HepG2 (cell line): Measurements from ENCODE around the gene AAMP. TPM values are rescaled to one million over a fixed set of nuclear protein-coding genes. Genes with fewer than 3 reads are reported as not detected.

Experiments used
- LCORL ChIP-seq, 2 experiments: fragments of 450-650 bp in 1 of 2; sonication (generic) in 1 of 2; formaldehyde crosslinking in 1 of 2; IDR thresholded peaks; 2 replicates each; pipeline versions ENCODE4 v1.5.0 to v1.6.1; 2017 to 2020; ENCODE audit warnings: antibody characterized with exemption in 1 of 2, missing genetic modification reagents in 1 of 2
- NFYC ChIP-seq: IDR thresholded peaks from 2 replicates; pipeline ENCODE4 v1.6.1; 2016; ENCODE audit warnings: missing genetic modification reagents, missing compliant biosample characterization
- PHF21A ChIP-seq: sonication (generic); formaldehyde crosslinking; IDR thresholded peaks from 2 replicates; pipeline ENCODE4 v1.5.0; 2020; ENCODE audit warnings: mild to moderate bottlenecking, missing genetic modification reagents
- PPARG ChIP-seq: conservative IDR thresholded peaks from 2 replicates; pipeline ENCODE4 v1.6.1; 2016; ENCODE audit warnings: missing biosample characterization, missing genetic modification reagents
- REXO4 ChIP-seq: sonication (generic); formaldehyde crosslinking; IDR thresholded peaks from 2 replicates; pipeline ENCODE4 v1.8.0; 2022; ENCODE audit warnings: missing genetic modification reagents, mild to moderate bottlenecking, borderline replicate concordance
- ZMAT3 ChIP-seq: sonication (generic); formaldehyde crosslinking; conservative IDR thresholded peaks from 2 replicates; pipeline ENCODE4 v1.7.0; 2021; ENCODE audit warnings: missing genetic modification reagents
- ZNF232 ChIP-seq: sonication (generic); formaldehyde crosslinking; IDR thresholded peaks from 2 replicates; pipeline ENCODE4 v1.4.0; 2020; ENCODE audit warnings: missing genetic modification reagents, borderline replicate concordance
- polyA plus RNA-seq, 8 experiments: library from polyadenylated mRNA; depleted of rRNA in 3 of 8; stranded (reverse) in 7 of 8; unstranded in 1 of 8; fragments of >200 nt; fragmentation: Illumina TruSeq in 4 of 8; extraction: Trizol in 4 of 8; gene quantifications; 2 replicates each; pipeline versions ENCODE4 v1.2.1 to v1.2.3, GENCODE V29; 2011 to 2016; ENCODE audit warnings: low read depth in 4 of 8, missing spikeins in 1 of 8, mixed read lengths in 1 of 8; ENCODE audit not compliant: insufficient read depth in 1 of 8
- total RNA-seq, 5 experiments: library from RNA; depleted of rRNA; stranded (reverse); fragments of >200 nt; fragmentation: Illumina TruSeq; extraction: Trizol; gene quantifications; 2 replicates each; pipeline ENCODE4 v1.2.3, GENCODE V29; 2016; ENCODE audit warnings: low read depth in 1 of 5
- TF ChIP-seq, protein P1 (sequence below): sonication (generic); IDR thresholded peaks from 2 replicates; pipeline ENCODE4 v1.6.1; 2016; ENCODE audit warnings: low read depth, borderline replicate concordance
- TF ChIP-seq, protein P2 (sequence below): fragments of 450-650 bp; IDR thresholded peaks from 2 replicates; pipeline ENCODE4 v1.6.1; 2016
- TF ChIP-seq, protein P3 (sequence below): sonication (generic); formaldehyde crosslinking; conservative IDR thresholded peaks from 2 replicates; pipeline ENCODE4 v1.8.0; 2022; ENCODE audit warnings: mild to moderate bottlenecking, moderate library complexity, missing genetic modification reagents
- TF ChIP-seq, protein P4 (sequence below): sonication (generic); formaldehyde crosslinking; IDR thresholded peaks from 2 replicates; pipeline ENCODE4 v1.4.0; 2020; ENCODE audit warnings: missing genetic modification reagents, borderline replicate concordance
- TF ChIP-seq, protein P5 (sequence below): sonication (generic); formaldehyde crosslinking; IDR thresholded peaks from 2 replicates; pipeline ENCODE4 v1.9.0; 2021; ENCODE audit warnings: mild to moderate bottlenecking, missing genetic modification reagents
- TF ChIP-seq, protein P6 (sequence below): sonication (generic); formaldehyde crosslinking; IDR thresholded peaks from 2 replicates; pipeline ENCODE4 v1.8.0; 2023; ENCODE audit warnings: mild to moderate bottlenecking, missing genetic modification reagents

The AAMP gene
- total and polyA plus RNA-seq, 2 of the 13 experiments (the other 11 are each of a cell fraction or from before 2014, with no cell fraction given): 110 to 186 TPM

DNA sequence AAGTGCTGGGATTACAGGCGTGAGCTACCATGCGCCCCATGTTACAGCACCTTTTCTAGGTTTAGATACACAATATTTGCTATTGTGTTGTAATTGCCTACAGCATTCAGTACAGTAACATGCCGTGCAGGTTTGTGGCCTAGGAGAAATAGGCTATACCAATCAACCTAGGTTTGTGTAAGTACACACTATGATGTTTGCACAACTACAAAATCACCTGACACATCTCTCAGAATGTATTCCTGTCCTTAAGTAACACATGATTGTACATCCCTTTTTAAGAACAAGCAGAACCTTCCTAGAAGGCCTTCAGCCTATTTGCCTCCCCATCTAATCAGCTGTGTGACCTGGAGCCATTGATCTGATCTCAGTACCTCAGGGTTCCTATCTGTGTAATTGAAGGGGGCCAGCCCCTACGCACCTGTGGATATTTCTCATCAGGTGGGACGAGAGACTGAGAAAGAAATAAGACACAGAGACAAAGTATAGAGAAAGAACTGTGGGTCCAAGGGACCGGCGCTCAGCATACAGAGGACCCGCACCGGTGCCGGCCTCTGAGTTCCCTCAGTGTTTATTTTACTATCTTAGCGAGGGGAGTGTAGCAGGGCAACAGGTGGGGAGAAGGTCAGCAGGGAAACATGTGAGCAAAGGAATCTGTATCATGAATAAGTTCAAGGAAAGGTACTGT, 41.1 kb upstream of the AAMP start (continued):
- TF ChIP-seq, protein P1, sequence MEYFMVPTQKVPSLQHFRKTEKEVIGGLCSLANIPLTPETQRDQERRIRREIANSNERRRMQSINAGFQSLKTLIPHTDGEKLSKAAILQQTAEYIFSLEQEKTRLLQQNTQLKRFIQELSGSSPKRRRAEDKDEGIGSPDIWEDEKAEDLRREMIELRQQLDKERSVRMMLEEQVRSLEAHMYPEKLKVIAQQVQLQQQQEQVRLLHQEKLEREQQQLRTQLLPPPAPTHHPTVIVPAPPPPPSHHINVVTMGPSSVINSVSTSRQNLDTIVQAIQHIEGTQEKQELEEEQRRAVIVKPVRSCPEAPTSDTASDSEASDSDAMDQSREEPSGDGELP: peak; percentile 56; the same call in 1 of the 2 replicates
- TF ChIP-seq NFYC (CRISPR knock-in tag) (0 out of 2 replicates have a peak, but pooled peaks have one; percentile 15), ZNF232 (no peak), ZMAT3 (CRISPR knock-in tag) (0 out of 2 replicates have a peak, but pooled peaks have one; percentile 44), REXO4 (no peak), LCORL (IDR thresholded peaks at IDR 0.05) (no peak), LCORL (CRISPR knock-in tag; IDR thresholded peaks at IDR 0.05) (peak; percentile 9), PHF21A (CRISPR knock-in tag) (peak; percentile 14; the same call in 1 of the 2 replicates), PPARG (CRISPR knock-in tag) (peak; percentile 69)
- TF ChIP-seq, protein P2, sequence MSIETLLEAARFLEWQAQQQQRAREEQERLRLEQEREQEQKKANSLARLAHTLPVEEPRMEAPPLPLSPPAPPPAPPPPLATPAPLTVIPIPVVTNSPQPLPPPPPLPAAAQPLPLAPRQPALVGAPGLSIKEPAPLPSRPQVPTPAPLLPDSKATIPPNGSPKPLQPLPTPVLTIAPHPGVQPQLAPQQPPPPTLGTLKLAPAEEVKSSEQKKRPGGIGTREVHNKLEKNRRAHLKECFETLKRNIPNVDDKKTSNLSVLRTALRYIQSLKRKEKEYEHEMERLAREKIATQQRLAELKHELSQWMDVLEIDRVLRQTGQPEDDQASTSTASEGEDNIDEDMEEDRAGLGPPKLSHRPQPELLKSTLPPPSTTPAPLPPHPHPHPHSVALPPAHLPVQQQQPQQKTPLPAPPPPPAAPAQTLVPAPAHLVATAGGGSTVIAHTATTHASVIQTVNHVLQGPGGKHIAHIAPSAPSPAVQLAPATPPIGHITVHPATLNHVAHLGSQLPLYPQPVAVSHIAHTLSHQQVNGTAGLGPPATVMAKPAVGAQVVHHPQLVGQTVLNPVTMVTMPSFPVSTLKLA: no peak
- TF ChIP-seq, protein P3, sequence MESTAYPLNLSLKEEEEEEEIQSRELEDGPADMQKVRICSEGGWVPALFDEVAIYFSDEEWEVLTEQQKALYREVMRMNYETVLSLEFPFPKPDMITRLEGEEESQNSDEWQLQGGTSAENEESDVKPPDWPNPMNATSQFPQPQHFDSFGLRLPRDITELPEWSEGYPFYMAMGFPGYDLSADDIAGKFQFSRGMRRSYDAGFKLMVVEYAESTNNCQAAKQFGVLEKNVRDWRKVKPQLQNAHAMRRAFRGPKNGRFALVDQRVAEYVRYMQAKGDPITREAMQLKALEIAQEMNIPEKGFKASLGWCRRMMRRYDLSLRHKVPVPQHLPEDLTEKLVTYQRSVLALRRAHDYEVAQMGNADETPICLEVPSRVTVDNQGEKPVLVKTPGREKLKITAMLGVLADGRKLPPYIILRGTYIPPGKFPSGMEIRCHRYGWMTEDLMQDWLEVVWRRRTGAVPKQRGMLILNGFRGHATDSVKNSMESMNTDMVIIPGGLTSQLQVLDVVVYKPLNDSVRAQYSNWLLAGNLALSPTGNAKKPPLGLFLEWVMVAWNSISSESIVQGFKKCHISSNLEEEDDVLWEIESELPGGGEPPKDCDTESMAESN (CRISPR knock-in tag): 0 out of 2 replicates have a peak, but pooled peaks have one; percentile 24
- TF ChIP-seq, protein P4, sequence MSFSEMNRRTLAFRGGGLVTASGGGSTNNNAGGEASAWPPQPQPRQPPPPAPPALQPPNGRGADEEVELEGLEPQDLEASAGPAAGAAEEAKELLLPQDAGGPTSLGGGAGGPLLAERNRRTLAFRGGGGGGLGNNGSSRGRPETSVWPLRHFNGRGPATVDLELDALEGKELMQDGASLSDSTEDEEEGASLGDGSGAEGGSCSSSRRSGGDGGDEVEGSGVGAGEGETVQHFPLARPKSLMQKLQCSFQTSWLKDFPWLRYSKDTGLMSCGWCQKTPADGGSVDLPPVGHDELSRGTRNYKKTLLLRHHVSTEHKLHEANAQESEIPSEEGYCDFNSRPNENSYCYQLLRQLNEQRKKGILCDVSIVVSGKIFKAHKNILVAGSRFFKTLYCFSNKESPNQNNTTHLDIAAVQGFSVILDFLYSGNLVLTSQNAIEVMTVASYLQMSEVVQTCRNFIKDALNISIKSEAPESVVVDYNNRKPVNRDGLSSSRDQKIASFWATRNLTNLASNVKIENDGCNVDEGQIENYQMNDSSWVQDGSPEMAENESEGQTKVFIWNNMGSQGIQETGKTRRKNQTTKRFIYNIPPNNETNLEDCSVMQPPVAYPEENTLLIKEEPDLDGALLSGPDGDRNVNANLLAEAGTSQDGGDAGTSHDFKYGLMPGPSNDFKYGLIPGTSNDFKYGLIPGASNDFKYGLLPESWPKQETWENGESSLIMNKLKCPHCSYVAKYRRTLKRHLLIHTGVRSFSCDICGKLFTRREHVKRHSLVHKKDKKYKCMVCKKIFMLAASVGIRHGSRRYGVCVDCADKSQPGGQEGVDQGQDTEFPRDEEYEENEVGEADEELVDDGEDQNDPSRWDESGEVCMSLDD (CRISPR knock-in tag): no peak
- TF ChIP-seq, protein P5, sequence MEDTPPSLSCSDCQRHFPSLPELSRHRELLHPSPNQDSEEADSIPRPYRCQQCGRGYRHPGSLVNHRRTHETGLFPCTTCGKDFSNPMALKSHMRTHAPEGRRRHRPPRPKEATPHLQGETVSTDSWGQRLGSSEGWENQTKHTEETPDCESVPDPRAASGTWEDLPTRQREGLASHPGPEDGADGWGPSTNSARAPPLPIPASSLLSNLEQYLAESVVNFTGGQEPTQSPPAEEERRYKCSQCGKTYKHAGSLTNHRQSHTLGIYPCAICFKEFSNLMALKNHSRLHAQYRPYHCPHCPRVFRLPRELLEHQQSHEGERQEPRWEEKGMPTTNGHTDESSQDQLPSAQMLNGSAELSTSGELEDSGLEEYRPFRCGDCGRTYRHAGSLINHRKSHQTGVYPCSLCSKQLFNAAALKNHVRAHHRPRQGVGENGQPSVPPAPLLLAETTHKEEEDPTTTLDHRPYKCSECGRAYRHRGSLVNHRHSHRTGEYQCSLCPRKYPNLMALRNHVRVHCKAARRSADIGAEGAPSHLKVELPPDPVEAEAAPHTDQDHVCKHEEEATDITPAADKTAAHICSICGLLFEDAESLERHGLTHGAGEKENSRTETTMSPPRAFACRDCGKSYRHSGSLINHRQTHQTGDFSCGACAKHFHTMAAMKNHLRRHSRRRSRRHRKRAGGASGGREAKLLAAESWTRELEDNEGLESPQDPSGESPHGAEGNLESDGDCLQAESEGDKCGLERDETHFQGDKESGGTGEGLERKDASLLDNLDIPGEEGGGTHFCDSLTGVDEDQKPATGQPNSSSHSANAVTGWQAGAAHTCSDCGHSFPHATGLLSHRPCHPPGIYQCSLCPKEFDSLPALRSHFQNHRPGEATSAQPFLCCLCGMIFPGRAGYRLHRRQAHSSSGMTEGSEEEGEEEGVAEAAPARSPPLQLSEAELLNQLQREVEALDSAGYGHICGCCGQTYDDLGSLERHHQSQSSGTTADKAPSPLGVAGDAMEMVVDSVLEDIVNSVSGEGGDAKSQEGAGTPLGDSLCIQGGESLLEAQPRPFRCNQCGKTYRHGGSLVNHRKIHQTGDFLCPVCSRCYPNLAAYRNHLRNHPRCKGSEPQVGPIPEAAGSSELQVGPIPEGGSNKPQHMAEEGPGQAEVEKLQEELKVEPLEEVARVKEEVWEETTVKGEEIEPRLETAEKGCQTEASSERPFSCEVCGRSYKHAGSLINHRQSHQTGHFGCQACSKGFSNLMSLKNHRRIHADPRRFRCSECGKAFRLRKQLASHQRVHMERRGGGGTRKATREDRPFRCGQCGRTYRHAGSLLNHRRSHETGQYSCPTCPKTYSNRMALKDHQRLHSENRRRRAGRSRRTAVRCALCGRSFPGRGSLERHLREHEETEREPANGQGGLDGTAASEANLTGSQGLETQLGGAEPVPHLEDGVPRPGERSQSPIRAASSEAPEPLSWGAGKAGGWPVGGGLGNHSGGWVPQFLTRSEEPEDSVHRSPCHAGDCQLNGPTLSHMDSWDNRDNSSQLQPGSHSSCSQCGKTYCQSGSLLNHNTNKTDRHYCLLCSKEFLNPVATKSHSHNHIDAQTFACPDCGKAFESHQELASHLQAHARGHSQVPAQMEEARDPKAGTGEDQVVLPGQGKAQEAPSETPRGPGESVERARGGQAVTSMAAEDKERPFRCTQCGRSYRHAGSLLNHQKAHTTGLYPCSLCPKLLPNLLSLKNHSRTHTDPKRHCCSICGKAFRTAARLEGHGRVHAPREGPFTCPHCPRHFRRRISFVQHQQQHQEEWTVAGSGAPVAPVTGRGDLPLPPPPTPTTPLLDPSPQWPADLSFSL (CRISPR knock-in tag): peak; percentile 84
- TF ChIP-seq, protein P6, sequence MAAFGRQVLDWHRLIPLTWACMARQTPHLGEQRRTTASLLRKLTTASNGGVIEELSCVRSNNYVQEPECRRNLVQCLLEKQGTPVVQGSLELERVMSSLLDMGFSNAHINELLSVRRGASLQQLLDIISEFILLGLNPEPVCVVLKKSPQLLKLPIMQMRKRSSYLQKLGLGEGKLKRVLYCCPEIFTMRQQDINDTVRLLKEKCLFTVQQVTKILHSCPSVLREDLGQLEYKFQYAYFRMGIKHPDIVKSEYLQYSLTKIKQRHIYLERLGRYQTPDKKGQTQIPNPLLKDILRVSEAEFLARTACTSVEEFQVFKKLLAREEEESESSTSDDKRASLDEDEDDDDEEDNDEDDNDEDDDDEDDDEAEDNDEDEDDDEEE: no peak
